ENCODE data around the gene C3orf22. TPM values are rescaled to one million over a fixed set of nuclear protein-coding genes. Genes with fewer than 3 reads are reported as not detected.

Gene C3orf22
- total RNA-seq, 1 donor: not detected

- peak; percentile 26 for TF ChIP-seq CTCF (IDR thresholded peaks at IDR 0.05; ENCODE audit: extremely low read depth, low read depth, low read length)
These were observed 9.1 kb upstream of the C3orf22 start for GRCh38 chr3:126567696-126568438.

GRCh38 chr3:126562737-126563276 lies 4.1 kb upstream of the C3orf22 start:
- Histone ChIP-seq H4K20me1 (ENCODE audit: insufficient read depth, low read length) (no peaks in the 10 kb centered on the region), H3K4me3 (ENCODE audit: insufficient read depth, low read length) (no peak overlapping the region), H3K36me3 (ENCODE audit: insufficient read depth, low read length) (no peaks in the 10 kb centered on the region), H2AFZ (ENCODE audit: low read length) (no peak overlapping the region), H3K79me2 (ENCODE audit: insufficient read depth, low read length) (no peaks in the 10 kb centered on the region), H3K4me2 (ENCODE audit: insufficient read depth, low read length) (no peak overlapping the region), H3K27me3 (ENCODE audit: insufficient read depth, low read length) (peaks cover 56% of the 10 kb centered on the region), H3K4me1 (ENCODE audit: insufficient read depth, low read length) (no peaks in the 10 kb centered on the region), H3K9me3 (ENCODE audit: low read depth, low read length) (no peaks in the 10 kb centered on the region), H3K27ac (ENCODE audit: low read depth, low read length) (no peak overlapping the region)
- DNase-seq (ENCODE audit: insufficient read length, low spot score, missing footprints): no peak
- TF ChIP-seq CTCF (IDR thresholded peaks at IDR 0.05; ENCODE audit: extremely low read depth, low read depth, low read length): no peak

More at GRCh38 chr3:126567696-126568438, 9.1 kb upstream of the C3orf22 start:
- Histone ChIP-seq H3K9me3 (ENCODE audit: low read depth, low read length) (no peaks in the 10 kb centered on the region), H3K27ac (ENCODE audit: low read depth, low read length) (no peak overlapping the region), H2AFZ (ENCODE audit: low read length) (no peak overlapping the region), H3K4me2 (ENCODE audit: insufficient read depth, low read length) (no peak overlapping the region), H3K36me3 (ENCODE audit: insufficient read depth, low read length) (no peaks in the 10 kb centered on the region), H4K20me1 (ENCODE audit: insufficient read depth, low read length) (no peaks in the 10 kb centered on the region), H3K79me2 (ENCODE audit: insufficient read depth, low read length) (no peaks in the 10 kb centered on the region), H3K4me1 (ENCODE audit: insufficient read depth, low read length) (no peaks in the 10 kb centered on the region), H3K4me3 (ENCODE audit: insufficient read depth, low read length) (no peak overlapping the region), H3K27me3 (ENCODE audit: insufficient read depth, low read length) (peaks cover 32% of the 10 kb centered on the region)
- peak; percentile 73 for DNase-seq (ENCODE audit: insufficient read length, low spot score, missing footprints)

GRCh38 chr3:126557761-126558160 lies 971 bp downstream of the C3orf22 start:
- Histone ChIP-seq H3K4me3 (ENCODE audit: insufficient read depth, low read length) (no peak overlapping the region), H3K4me1 (ENCODE audit: insufficient read depth, low read length) (no peaks in the 10 kb centered on the region), H3K79me2 (ENCODE audit: insufficient read depth, low read length) (no peaks in the 10 kb centered on the region), H2AFZ (ENCODE audit: low read length) (no peak overlapping the region), H3K27me3 (ENCODE audit: insufficient read depth, low read length) (peaks cover 23% of the 10 kb centered on the region), H3K36me3 (ENCODE audit: insufficient read depth, low read length) (no peaks in the 10 kb centered on the region), H3K27ac (ENCODE audit: low read depth, low read length) (no peak overlapping the region), H4K20me1 (ENCODE audit: insufficient read depth, low read length) (no peaks in the 10 kb centered on the region), H3K9me3 (ENCODE audit: low read depth, low read length) (no peaks in the 10 kb centered on the region), H3K4me2 (ENCODE audit: insufficient read depth, low read length) (no peak overlapping the region)
- TF ChIP-seq CTCF (IDR thresholded peaks at IDR 0.05; ENCODE audit: extremely low read depth, low read depth, low read length): no peak
- peak; percentile 78 for DNase-seq (ENCODE audit: insufficient read length, low spot score, missing footprints)

- TF ChIP-seq CTCF (IDR thresholded peaks at IDR 0.05; ENCODE audit: extremely low read depth, low read depth, low read length): no peak
- Histone ChIP-seq H3K4me1 (ENCODE audit: insufficient read depth, low read length) (no peaks in the 10 kb centered on the region), H2AFZ (ENCODE audit: low read length) (no peak overlapping the region), H3K4me2 (ENCODE audit: insufficient read depth, low read length) (no peak overlapping the region), H3K9me3 (ENCODE audit: low read depth, low read length) (no peaks in the 10 kb centered on the region), H3K36me3 (ENCODE audit: insufficient read depth, low read length) (no peaks in the 10 kb centered on the region), H3K79me2 (ENCODE audit: insufficient read depth, low read length) (no peaks in the 10 kb centered on the region), H3K27me3 (ENCODE audit: insufficient read depth, low read length) (peaks cover 21% of the 10 kb centered on the region), H4K20me1 (ENCODE audit: insufficient read depth, low read length) (no peaks in the 10 kb centered on the region), H3K27ac (ENCODE audit: low read depth, low read length) (no peak overlapping the region), H3K4me3 (ENCODE audit: insufficient read depth, low read length) (no peak overlapping the region)
- DNase-seq (ENCODE audit: insufficient read length, low spot score, missing footprints): peak; percentile 3
These were observed 1.4 kb downstream of the C3orf22 start for GRCh38 chr3:126557415-126557745.
